T-cell (primary cell): ENCODE measurements around the gene IRX6. TPM values are rescaled to one million over a fixed set of nuclear protein-coding genes. Genes with fewer than 3 reads are reported as not detected.

Experiments used
- ATAC-seq, 4 experiments: fragments of 200-7000 bp in 3 of 4; fragments of 150-1000 bp in 1 of 4; cut with Tn5 transposase; replicated peaks in 1 of 4; 1 replicate in 3 of 4; 2 replicates in 1 of 4; pipeline ENCODE4 v1.10.0; 2021; ENCODE audit warnings: moderate library complexity in 3 of 4, mild to moderate bottlenecking in 2 of 4, moderate number of reproducible peaks in 1 of 4
- CTCF ChIA-PET, 2 donors: fragments of 300-600 bp; sonication (Branson Sonifier 250); formaldehyde crosslinking; loops; one replicate each; lab custom pipeline; 2022; ENCODE audit warnings: antibody characterized with exemption in 2 of 2; lab: Charles Lee
- POLR2A ChIA-PET, 2 donors: fragments of 300-600 bp; sonication (Branson Sonifier 250); formaldehyde crosslinking; loops; one replicate each; lab custom pipeline; 2022; ENCODE audit warnings: antibody characterized with exemption in 2 of 2; lab: Charles Lee
- DNase-seq, 35 experiments: peaks; one replicate each; pipeline versions ENCODE4 v3.0.0 to v3.0.0-alpha.2; 2013 to 2023
- H3K27ac ChIP-seq: one replicate; pipeline ENCODE4 v1.5.1; 2013; ENCODE audit warnings: low read length
- H3K27me3 ChIP-seq, 2 experiments: replicated peaks in 1 of 2; 1 replicate in 1 of 2; 2 replicates in 1 of 2; pipeline versions ENCODE4 v1.6.1 to v1.7.0; 2013; ENCODE audit warnings: low read length in 1 of 2, mixed read lengths in 1 of 2; ENCODE audit not compliant: control insufficient read depth in 2 of 2, insufficient read depth in 2 of 2; ENCODE audit errors: extremely low read depth in 1 of 2
- H3K36me3 ChIP-seq, 2 donors: 1 replicate in 1 of 2; 2 replicates in 1 of 2; pipeline versions ENCODE4 v1.6.1 to v1.7.0; 2013; ENCODE audit warnings: low read length in 1 of 2; ENCODE audit not compliant: control insufficient read depth in 2 of 2, insufficient read depth in 1 of 2; ENCODE audit errors: extremely low read depth in 1 of 2
- H3K4me1 ChIP-seq, 2 experiments: 1 replicate in 1 of 2; 2 replicates in 1 of 2; pipeline versions ENCODE4 v1.6.1 to v1.7.0; 2013; ENCODE audit warnings: low read length in 2 of 2, mixed read lengths in 1 of 2; ENCODE audit not compliant: insufficient read depth in 2 of 2, control insufficient read depth in 1 of 2; ENCODE audit errors: extremely low read depth in 1 of 2
- H3K4me3 ChIP-seq, 2 donors: 1 replicate in 1 of 2; 2 replicates in 1 of 2; pipeline versions ENCODE4 v1.5.1 to v1.7.0; 2013; ENCODE audit warnings: mild to moderate bottlenecking in 2 of 2, low read length in 1 of 2, moderate library complexity in 1 of 2; ENCODE audit not compliant: control insufficient read depth in 1 of 2; ENCODE audit errors: extremely low read depth in 1 of 2
- H3K9me3 ChIP-seq: 2 replicates; pipeline ENCODE4 v1.7.0; 2013
- H3K27ac Mint-ChIP-seq, 2 donors: one replicate each; pipeline ENCODE4 v1.8.0; 2020 to 2021; ENCODE audit warnings: mild to moderate bottlenecking in 2 of 2, mixed read lengths in 2 of 2
- H3K27me3 Mint-ChIP-seq, 2 donors: one replicate each; pipeline ENCODE4 v1.8.0; 2021 to 2022; ENCODE audit warnings: mixed read lengths in 2 of 2
- H3K36me3 Mint-ChIP-seq: one replicate; pipeline ENCODE4 v1.8.0; 2021; ENCODE audit warnings: mixed read lengths
- H3K4me1 Mint-ChIP-seq, 3 donors: one replicate each; pipeline ENCODE4 v1.8.0; 2020 to 2022; ENCODE audit warnings: mixed read lengths in 3 of 3, mild to moderate bottlenecking in 1 of 3
- H3K4me3 Mint-ChIP-seq, 3 donors: one replicate each; pipeline ENCODE4 v1.8.0; 2020 to 2022; ENCODE audit warnings: mild to moderate bottlenecking in 3 of 3, mixed read lengths in 3 of 3, moderate library complexity in 3 of 3
- H3K9me3 Mint-ChIP-seq, 3 donors: one replicate each; pipeline ENCODE4 v1.8.0; 2020 to 2022; ENCODE audit warnings: mixed read lengths in 3 of 3
- WGBS: methylation state at CpG from one replicate; pipeline ENCODE4 v1.1.5; 2013; ENCODE audit warnings: missing lambda C conversion rate; ENCODE audit not compliant: insufficient coverage; 5-methylcytosine and 5-hydroxymethylcytosine counted together
- total RNA-seq, 35 experiments: library from RNA in 6 of 35; stranded (reverse) in 6 of 35; fragments of 120-200 nt in 1 of 35; gene quantifications; one replicate each; pipeline versions ENCODE4 v1.2.1 to v1.2.4 and lab custom pipeline; 2013 to 2026

IRX6 gene
- total RNA-seq, 5 donors from 2014 or later (not counting 1 experiment from before 2014, with no cell fraction given) = not detected

- Histone ChIP-seq H3K27me3 (no peaks in the 10 kb centered on the region), H3K4me1 (no peaks in the 10 kb centered on the region), H3K4me3 (no peak overlapping the region), H3K36me3 (no peaks in the 10 kb centered on the region), H3K27ac (no peak overlapping the region), H3K9me3 (no peaks in the 10 kb centered on the region)
- ChIA-PET CTCF (no interaction called here), POLR2A (no interaction called here)
- no peaks in the 10 kb centered on the region for H3K9me3 Mint-ChIP-seq
- H3K4me1 Mint-ChIP-seq = no peaks in the 10 kb centered on the region
- DNase-seq (no peak), ATAC-seq (no peak)
- peaks cover 3 to 14% of the 10 kb centered on the region in 2 donors for H3K27me3 Mint-ChIP-seq
- 78% methylated on average over 2 of the region's 4 CpGs for WGBS
- H3K36me3 Mint-ChIP-seq = no peaks in the 10 kb centered on the region
- no peak overlapping the region for H3K4me3 Mint-ChIP-seq
- no peak overlapping the region for H3K27ac Mint-ChIP-seq
These were observed 43.4 kb upstream of the IRX6 start for GRCh38 chr16:55280587-55280986.

- Mint-ChIP-seq H3K4me1 (no peaks in the 10 kb centered on the region), H3K4me3 (no peak overlapping the region), H3K9me3 (peaks cover 0 to 4% (median 2%) of the 10 kb centered on the region in 3 donors), H3K27me3 (peaks cover 3 to 14% of the 10 kb centered on the region in 2 donors), H3K27ac (no peak overlapping the region), H3K36me3 (no peaks in the 10 kb centered on the region)
- DNase-seq (no peak), ATAC-seq (no peak)
- H3K36me3 ChIP-seq = no peaks in the 10 kb centered on the region
- H3K27me3 ChIP-seq = no peaks in the 10 kb centered on the region
- CTCF ChIA-PET = no interaction called here
- no peaks in the 10 kb centered on the region for H3K4me1 ChIP-seq
- POLR2A ChIA-PET = no interaction called here
- no peak overlapping the region for H3K27ac ChIP-seq
- H3K4me3 ChIP-seq = no peak overlapping the region
- no CpG with 5 or more reads among the region's 1 CpG for WGBS
- no peaks in the 10 kb centered on the region for H3K9me3 ChIP-seq
These were observed 41.6 kb upstream of the IRX6 start for GRCh38 chr16:55282441-55282840.

DNA sequence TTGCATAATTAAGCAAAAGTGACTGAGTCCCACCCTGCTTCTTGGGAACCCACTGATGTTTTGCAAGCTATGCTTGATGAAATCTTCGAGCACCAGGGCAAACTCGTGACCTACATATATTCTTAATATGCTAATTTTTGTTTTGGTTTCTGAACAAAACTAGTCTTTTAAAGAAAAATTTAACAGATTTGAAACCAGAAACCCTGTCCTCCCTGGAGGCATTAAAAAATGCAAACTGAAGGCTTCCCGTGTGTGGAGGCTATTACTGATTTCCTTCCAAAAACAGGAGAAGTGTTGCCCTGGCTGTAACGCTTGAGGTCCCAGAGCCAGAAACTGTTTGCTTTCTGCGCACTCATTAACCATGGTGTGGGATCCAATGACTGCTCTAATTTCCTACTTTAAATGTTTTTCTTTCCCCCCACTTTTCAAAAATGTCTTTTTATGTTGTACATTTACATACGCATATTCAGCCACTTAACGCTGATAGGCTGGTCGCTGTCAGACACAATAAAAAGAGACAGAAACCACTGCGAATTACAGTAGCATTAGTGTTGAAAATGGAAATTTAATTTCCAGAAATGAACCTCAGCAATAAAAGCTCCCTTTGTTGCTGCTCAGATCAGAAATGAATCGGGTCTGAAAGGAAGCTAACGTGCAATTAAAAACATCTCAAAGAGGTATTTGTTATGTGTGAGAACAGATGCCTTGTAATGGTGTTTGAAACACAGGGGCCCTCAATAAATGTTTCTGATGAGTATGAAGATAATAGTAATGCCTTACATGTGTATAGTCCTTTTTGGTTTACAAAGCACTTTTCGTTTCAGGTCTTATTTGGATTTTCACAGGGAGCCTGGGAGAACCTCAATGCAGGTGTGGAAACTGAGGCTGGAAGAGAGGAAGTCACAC is 39.9 kb upstream of the IRX6 start:
- WGBS = 56% methylated on average over 5 of the region's 12 CpGs
- Histone ChIP-seq H3K4me3 (no peak overlapping the region), H3K4me1 (no peaks in the 10 kb centered on the region), H3K27me3 (no peaks in the 10 kb centered on the region), H3K27ac (no peak overlapping the region), H3K9me3 (no peaks in the 10 kb centered on the region), H3K36me3 (no peaks in the 10 kb centered on the region)
- peaks cover 0 to 12% (median 5%) of the 10 kb centered on the region in 3 donors for H3K9me3 Mint-ChIP-seq
- H3K4me3 Mint-ChIP-seq = no peak overlapping the region
- H3K4me1 Mint-ChIP-seq = no peaks in the 10 kb centered on the region
- POLR2A ChIA-PET = no interaction called here
- peaks cover 3 to 8% of the 10 kb centered on the region in 2 donors for H3K27me3 Mint-ChIP-seq
- CTCF ChIA-PET = no interaction called here
- H3K27ac Mint-ChIP-seq = no peak overlapping the region
- ATAC-seq (no peak), DNase-seq (no peak)
- H3K36me3 Mint-ChIP-seq = no peaks in the 10 kb centered on the region

DNA sequence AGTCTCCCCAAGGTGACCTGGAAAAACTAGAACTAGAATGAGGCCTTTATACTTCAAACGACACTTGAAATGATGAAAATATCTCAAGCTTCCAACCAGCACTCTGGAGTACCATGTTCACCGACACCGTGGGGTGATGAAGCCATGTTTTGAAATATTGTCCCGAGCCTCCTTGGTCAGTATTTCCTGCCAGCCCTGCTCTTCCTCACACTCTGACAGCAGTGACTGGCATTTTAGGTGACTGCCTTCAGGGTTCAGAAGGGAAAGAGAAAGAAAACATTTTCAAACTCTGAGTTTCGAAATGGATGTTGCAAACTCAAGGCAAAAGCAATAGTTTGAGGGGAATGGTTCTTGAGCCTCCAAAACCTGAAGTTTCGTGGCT is 39.3 kb upstream of the IRX6 start:
- POLR2A ChIA-PET = no interaction called here
- Mint-ChIP-seq H3K9me3 (peaks cover 0 to 15% (median 5%) of the 10 kb centered on the region in 3 donors), H3K36me3 (no peaks in the 10 kb centered on the region), H3K4me3 (no peak overlapping the region), H3K4me1 (no peaks in the 10 kb centered on the region), H3K27ac (no peak overlapping the region), H3K27me3 (peaks cover 3 to 10% of the 10 kb centered on the region in 2 donors)
- no peak overlapping the region for H3K4me3 ChIP-seq
- WGBS = 39% methylated on average over 2 of the region's 6 CpGs
- CTCF ChIA-PET = no interaction called here
- no peaks in the 10 kb centered on the region for H3K4me1 ChIP-seq
- no peaks in the 10 kb centered on the region for H3K9me3 ChIP-seq
- no peaks in the 10 kb centered on the region for H3K36me3 ChIP-seq
- DNase-seq (no peak), ATAC-seq (no peak)
- no peaks in the 10 kb centered on the region for H3K27me3 ChIP-seq
- no peak overlapping the region for H3K27ac ChIP-seq

DNA sequence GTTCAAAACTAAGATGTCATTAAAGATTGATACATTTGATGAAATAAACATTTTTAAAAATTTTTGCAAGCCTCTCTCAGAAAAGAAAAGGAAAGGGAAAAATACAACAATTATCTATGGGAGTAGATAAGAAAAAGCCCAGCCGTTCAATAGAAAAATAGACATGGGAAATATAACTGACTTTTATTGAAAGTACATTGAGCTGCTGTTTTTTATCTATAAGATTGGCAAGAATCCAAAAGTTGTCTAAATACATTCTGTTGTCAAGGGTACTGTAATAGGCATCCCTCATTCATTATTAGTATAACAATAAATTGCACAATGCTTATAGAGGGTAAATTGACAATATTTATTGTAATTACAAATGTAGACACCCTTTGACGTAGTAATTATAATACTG is 38.4 kb upstream of the IRX6 start:
- H3K27ac Mint-ChIP-seq = no peak overlapping the region
- ChIA-PET CTCF (no interaction called here), POLR2A (no interaction called here)
- no peak overlapping the region for H3K27ac ChIP-seq
- no peaks in the 10 kb centered on the region for H3K4me1 ChIP-seq
- H3K9me3 ChIP-seq = no peaks in the 10 kb centered on the region
- no peak for DNase-seq
- ATAC-seq = no peak
- no peaks in the 10 kb centered on the region for H3K27me3 ChIP-seq
- peaks cover 0 to 15% (median 5%) of the 10 kb centered on the region in 3 donors for H3K9me3 Mint-ChIP-seq
- H3K36me3 Mint-ChIP-seq = no peaks in the 10 kb centered on the region
- peaks cover 3 to 7% of the 10 kb centered on the region in 2 donors for H3K27me3 Mint-ChIP-seq
- H3K4me1 Mint-ChIP-seq = no peaks in the 10 kb centered on the region
- WGBS = no CpG with 5 or more reads among the region's 2 CpGs
- H3K4me3 ChIP-seq = no peak overlapping the region
- no peaks in the 10 kb centered on the region for H3K36me3 ChIP-seq
- H3K4me3 Mint-ChIP-seq = no peak overlapping the region

- H3K36me3 Mint-ChIP-seq = no peaks in the 10 kb centered on the region
- no peak for DNase-seq
- no CpG with 5 or more reads among the region's 2 CpGs for WGBS
- ATAC-seq = no peak
- H3K27me3 Mint-ChIP-seq = peaks cover 3 to 6% of the 10 kb centered on the region in 2 donors
- Histone ChIP-seq H3K4me3 (no peak overlapping the region), H3K27me3 (peaks cover 0 to 3% of the 10 kb centered on the region in 2 experiments), H3K27ac (no peak overlapping the region), H3K36me3 (no peaks in the 10 kb centered on the region), H3K4me1 (no peaks in the 10 kb centered on the region), H3K9me3 (no peaks in the 10 kb centered on the region)
- no peaks in the 10 kb centered on the region for H3K4me1 Mint-ChIP-seq
- POLR2A ChIA-PET = no interaction called here
- CTCF ChIA-PET = no interaction called here
- peaks cover 0 to 15% (median 5%) of the 10 kb centered on the region in 3 donors for H3K9me3 Mint-ChIP-seq
- no peak overlapping the region for H3K4me3 Mint-ChIP-seq
- H3K27ac Mint-ChIP-seq = no peak overlapping the region
These were observed 34.6 kb upstream of the IRX6 start for GRCh38 chr16:55289353-55289752.
